PFSK-1 (cell line): ENCODE results near the gene MDGA2.

Experiments used
- FOXP2 ChIP-seq: optimal IDR thresholded peaks from 2 replicates; pipeline ENCODE3; 2011; ENCODE audit warnings: borderline replicate concordance, control low read depth, inconsistent platforms; ENCODE audit not compliant: insufficient read depth; ENCODE audit errors: extremely low read length, extremely low read depth
- POLR2AphosphoS5 ChIP-seq: IDR thresholded peaks from 2 replicates; pipeline ENCODE4 v1.6.1; 2012; ENCODE audit warnings: low read depth, mild to moderate bottlenecking, control low read depth, low read length, moderate library complexity
- SIN3A ChIP-seq: IDR thresholded peaks from 2 replicates; pipeline ENCODE4 v1.6.1; 2012; ENCODE audit warnings: mild to moderate bottlenecking, low read length, moderate library complexity, borderline replicate concordance; ENCODE audit not compliant: insufficient read depth
- TAF1 ChIP-seq: IDR thresholded peaks from 2 replicates; pipeline ENCODE4 v1.6.1; 2012; ENCODE audit warnings: low read length, control low read depth, borderline replicate concordance; ENCODE audit not compliant: insufficient read depth
- TF ChIP-seq, protein P1 (sequence below), 2 experiments: IDR thresholded peaks; 2 replicates each; pipeline versions ENCODE4 v1.6.1 to v1.8.0; 2011 to 2012; ENCODE audit warnings: low read depth in 2 of 2, low read length in 2 of 2, control low read depth in 1 of 2, inconsistent platforms in 1 of 2, mild to moderate bottlenecking in 1 of 2, moderate library complexity in 1 of 2; ENCODE audit not compliant: insufficient read depth in 1 of 2

MDGA2 gene

DNA sequence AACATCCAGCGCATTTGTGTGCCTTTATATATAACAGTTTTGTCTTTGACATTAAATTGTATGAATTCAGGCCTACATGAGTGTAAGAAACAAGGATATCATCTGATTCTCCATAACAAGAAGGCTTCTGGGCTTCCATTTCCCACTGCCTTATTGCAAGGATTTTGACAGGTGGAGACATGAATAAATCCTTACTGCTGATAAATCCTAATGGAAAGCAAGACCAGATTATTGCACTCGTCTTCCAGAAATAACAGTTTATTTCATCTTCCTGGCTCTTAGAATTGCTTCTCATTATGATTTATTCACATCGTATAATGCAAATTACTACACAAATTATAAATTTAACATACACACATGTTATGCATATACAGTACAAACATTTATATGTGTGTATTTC lies 348.1 kb downstream of the MDGA2 start:
- TF ChIP-seq TAF1 (no peak), SIN3A (no peak), FOXP2 (no peak), POLR2AphosphoS5 (no peak)
- TF ChIP-seq, protein P1, sequence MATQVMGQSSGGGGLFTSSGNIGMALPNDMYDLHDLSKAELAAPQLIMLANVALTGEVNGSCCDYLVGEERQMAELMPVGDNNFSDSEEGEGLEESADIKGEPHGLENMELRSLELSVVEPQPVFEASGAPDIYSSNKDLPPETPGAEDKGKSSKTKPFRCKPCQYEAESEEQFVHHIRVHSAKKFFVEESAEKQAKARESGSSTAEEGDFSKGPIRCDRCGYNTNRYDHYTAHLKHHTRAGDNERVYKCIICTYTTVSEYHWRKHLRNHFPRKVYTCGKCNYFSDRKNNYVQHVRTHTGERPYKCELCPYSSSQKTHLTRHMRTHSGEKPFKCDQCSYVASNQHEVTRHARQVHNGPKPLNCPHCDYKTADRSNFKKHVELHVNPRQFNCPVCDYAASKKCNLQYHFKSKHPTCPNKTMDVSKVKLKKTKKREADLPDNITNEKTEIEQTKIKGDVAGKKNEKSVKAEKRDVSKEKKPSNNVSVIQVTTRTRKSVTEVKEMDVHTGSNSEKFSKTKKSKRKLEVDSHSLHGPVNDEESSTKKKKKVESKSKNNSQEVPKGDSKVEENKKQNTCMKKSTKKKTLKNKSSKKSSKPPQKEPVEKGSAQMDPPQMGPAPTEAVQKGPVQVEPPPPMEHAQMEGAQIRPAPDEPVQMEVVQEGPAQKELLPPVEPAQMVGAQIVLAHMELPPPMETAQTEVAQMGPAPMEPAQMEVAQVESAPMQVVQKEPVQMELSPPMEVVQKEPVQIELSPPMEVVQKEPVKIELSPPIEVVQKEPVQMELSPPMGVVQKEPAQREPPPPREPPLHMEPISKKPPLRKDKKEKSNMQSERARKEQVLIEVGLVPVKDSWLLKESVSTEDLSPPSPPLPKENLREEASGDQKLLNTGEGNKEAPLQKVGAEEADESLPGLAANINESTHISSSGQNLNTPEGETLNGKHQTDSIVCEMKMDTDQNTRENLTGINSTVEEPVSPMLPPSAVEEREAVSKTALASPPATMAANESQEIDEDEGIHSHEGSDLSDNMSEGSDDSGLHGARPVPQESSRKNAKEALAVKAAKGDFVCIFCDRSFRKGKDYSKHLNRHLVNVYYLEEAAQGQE (IDR thresholded peaks at IDR 0.05; ENCODE audit: insufficient read depth in 1 of 2, low read depth in 2 of 2, low read length in 2 of 2): no peak

DNA sequence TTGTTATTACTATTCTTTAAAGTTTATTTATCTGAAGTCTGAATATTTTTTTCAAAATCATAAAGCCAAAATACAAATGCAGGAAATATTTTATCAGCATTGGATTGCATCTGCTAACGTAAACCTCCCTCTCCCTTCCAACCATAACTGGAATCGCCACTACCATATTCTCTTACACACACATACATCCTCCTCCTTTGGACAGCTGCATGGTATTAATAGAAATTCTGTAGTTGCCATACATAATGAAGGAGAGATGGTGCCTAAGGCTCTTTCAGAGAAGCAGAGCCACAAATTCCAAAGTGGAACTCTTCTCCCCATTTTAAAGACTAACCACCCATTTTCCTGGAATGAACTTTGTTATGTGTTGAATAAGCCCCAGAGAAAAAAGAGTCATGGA lies 352.7 kb downstream of the MDGA2 start:
- TF ChIP-seq SIN3A (no peak), TAF1 (no peak), POLR2AphosphoS5 (no peak), FOXP2 (no peak)
- TF ChIP-seq, protein P1 (IDR thresholded peaks at IDR 0.05; ENCODE audit: insufficient read depth in 1 of 2, low read depth in 2 of 2, low read length in 2 of 2): no peak

DNA sequence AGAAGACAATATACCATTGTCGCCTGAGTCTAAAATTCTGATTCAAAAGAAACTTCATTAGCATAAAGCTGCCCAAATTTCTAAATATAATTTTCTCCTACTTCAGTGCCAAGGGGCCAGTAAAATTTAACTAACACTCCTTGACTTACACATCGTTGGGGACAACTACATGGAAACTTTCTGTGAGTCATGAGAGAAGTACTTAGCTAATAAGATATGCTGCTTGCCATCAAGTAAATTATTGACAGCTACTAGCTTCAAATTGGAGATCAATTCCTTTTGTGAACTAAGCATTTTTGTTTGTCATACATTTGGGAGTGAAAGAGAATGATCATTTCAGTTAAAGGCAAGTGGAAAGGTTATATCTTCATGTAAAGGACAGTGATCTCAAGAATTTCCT lies 373.3 kb downstream of the MDGA2 start:
- TF ChIP-seq, protein P1 (IDR thresholded peaks at IDR 0.05; ENCODE audit: insufficient read depth in 1 of 2, low read depth in 2 of 2, low read length in 2 of 2): no peak
- TF ChIP-seq TAF1 (no peak), SIN3A (no peak), FOXP2 (no peak), POLR2AphosphoS5 (no peak)

DNA sequence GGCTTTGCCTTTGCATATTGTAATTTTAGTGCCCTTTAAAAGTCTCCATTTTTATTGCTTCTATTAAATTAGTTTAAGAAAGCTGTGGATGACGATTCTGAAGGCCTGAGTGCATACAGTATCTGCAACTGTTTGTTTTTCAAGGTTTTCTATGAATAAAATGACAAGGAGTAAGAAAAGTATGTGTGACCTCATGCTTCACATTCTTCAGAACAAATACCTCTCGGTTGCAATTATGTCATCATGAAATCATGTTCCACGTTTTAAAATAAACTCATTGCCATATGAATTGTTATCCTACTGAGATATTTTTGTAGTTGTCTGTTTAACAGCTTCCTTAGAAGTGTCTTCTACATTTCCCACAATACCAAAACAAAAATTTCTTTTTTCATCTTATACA lies 374.6 kb downstream of the MDGA2 start:
- TF ChIP-seq POLR2AphosphoS5 (no peak), FOXP2 (no peak), SIN3A (no peak), TAF1 (no peak)
- TF ChIP-seq, protein P1 (IDR thresholded peaks at IDR 0.05; ENCODE audit: insufficient read depth in 1 of 2, low read depth in 2 of 2, low read length in 2 of 2): no peak

DNA sequence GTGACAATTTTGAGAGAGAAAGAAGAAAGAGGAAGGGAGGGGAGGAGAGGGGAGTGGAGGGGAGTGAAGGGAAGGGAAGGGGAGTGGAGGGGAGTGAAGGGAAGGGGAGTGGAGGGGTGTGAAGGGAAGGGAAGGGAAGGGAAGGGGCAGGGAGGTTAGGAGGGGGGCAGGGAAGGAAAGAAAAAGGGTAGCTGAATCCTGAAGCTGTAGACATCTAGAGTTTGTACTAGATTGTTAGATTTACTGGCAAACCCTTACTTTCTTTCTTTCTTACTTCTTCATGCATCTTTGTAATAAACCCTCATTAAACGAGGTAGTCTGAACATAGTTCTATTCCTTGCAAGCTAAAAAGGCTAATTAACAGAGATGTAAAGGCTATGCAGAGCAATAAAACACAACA lies 378.0 kb downstream of the MDGA2 start:
- TF ChIP-seq SIN3A: no peak
- TF ChIP-seq POLR2AphosphoS5: no peak
- TF ChIP-seq, protein P1 (IDR thresholded peaks at IDR 0.05; ENCODE audit: insufficient read depth in 1 of 2, low read depth in 2 of 2, low read length in 2 of 2): no peak
- TF ChIP-seq TAF1: no peak
- TF ChIP-seq FOXP2: no peak
